GM13976 (cell line): ENCODE measurements around the gene MRM3.

Source experiments
- DNase-seq: peaks from one replicate; pipeline ENCODE4 v3.0.0; 2012; ENCODE audit warnings: low spot score
- in situ Hi-C: fragments of 300-500 bp; cut with MboI; formaldehyde crosslinking; loops from one replicate; pipeline ENCODE4 v1.12.0; 2022; ENCODE audit warnings: low sequenced_read_pairs, mixed read lengths, inconsistent platforms; ENCODE audit not compliant: unreplicated experiment
- TF ChIP-seq, protein P1 (sequence below): IDR thresholded peaks from 2 replicates; pipeline ENCODE4 v1.5.1; 2012; ENCODE audit warnings: borderline replicate concordance, mild to moderate bottlenecking; ENCODE audit not compliant: insufficient read depth; ENCODE audit errors: extremely low read depth, missing control alignments, control extremely low read depth

MRM3 gene

DNA sequence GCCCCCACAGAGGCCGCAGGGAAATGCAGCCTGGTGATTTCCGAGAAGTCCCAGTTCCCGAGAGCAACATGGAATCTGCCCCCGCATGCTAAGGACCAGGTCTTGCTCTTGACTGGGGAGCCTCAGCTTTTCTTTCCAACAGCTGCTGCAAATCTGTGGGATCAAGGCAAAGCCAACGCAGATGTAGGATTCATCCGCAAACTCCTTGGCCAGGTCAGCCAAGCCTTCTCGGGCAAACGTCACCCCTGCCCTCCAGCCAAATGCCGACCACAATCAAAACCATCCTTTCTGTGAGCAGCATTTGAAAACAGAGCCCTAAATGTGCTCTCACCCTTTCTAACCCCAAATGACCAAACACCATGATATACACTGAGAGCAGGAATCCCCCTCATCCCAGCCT, 54.0 kb downstream of the MRM3 start:
- in situ Hi-C loops: no loop called here
- TF ChIP-seq, protein P1, sequence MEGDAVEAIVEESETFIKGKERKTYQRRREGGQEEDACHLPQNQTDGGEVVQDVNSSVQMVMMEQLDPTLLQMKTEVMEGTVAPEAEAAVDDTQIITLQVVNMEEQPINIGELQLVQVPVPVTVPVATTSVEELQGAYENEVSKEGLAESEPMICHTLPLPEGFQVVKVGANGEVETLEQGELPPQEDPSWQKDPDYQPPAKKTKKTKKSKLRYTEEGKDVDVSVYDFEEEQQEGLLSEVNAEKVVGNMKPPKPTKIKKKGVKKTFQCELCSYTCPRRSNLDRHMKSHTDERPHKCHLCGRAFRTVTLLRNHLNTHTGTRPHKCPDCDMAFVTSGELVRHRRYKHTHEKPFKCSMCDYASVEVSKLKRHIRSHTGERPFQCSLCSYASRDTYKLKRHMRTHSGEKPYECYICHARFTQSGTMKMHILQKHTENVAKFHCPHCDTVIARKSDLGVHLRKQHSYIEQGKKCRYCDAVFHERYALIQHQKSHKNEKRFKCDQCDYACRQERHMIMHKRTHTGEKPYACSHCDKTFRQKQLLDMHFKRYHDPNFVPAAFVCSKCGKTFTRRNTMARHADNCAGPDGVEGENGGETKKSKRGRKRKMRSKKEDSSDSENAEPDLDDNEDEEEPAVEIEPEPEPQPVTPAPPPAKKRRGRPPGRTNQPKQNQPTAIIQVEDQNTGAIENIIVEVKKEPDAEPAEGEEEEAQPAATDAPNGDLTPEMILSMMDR: no peak

DNA sequence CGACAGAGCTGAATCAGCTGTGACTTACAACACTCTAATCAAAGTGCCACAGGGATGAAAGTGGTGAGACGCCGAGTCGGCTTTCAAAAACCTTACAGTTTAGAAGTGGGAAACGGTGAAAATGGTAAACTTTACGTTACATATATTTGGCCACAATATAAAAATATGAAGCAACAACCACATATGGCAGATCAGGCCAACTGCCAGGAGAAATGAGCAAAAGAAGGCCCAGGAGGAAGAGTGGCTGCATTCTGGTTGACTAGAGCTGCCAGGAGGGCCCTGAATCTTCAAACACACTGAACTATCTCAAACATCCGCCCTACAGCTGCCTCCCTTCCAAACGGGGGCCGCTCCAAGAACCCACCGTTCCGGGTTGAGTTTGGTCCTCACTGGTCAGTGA, 56.3 kb downstream of the MRM3 start:
- TF ChIP-seq, protein P1: no peak
- in situ Hi-C loops: no loop called here

More for the DNA sequence above, 54.0 kb downstream of the MRM3 start:
- no peak for DNase-seq

GRCh38 chr17:841313-841712, 59.2 kb downstream of the MRM3 start:
- no peak for DNase-seq
- TF ChIP-seq, protein P1: no peak
- in situ Hi-C loops: no loop called here

More for the DNA sequence above, 56.3 kb downstream of the MRM3 start:
- no peak for DNase-seq
